ENCODE data around the gene ITPR1.

ITPR1 gene

GRCh38 chr3:4581920-4582611, 88.9 kb downstream of the ITPR1 start:
- H3K4me3 ChIP-seq (ENCODE audit: low read depth, low read length): no peak overlapping the region
- DNase-seq (ENCODE audit: low read depth, low spot score): no peak
- in situ Hi-C loops (cut with HindIII; ENCODE audit: low sequenced_read_pairs): no loop called here
- TF ChIP-seq CTCF (IDR thresholded peaks at IDR 0.05; ENCODE audit: low read depth, low read length): no peak

GRCh38 chr3:4582624-4583023, 89.5 kb downstream of the ITPR1 start:
- in situ Hi-C loops (cut with HindIII; ENCODE audit: low sequenced_read_pairs): no loop called here
- H3K4me3 ChIP-seq (ENCODE audit: low read depth, low read length): no peak overlapping the region
- peak; percentile 19 for DNase-seq (ENCODE audit: low read depth, low spot score)
- no peak for TF ChIP-seq CTCF (IDR thresholded peaks at IDR 0.05; ENCODE audit: low read depth, low read length)

- no peak for TF ChIP-seq CTCF (IDR thresholded peaks at IDR 0.05; ENCODE audit: low read depth, low read length)
- H3K4me3 ChIP-seq (ENCODE audit: low read depth, low read length): no peak overlapping the region
- in situ Hi-C loops (cut with HindIII; ENCODE audit: low sequenced_read_pairs): no loop called here
- DNase-seq (ENCODE audit: low read depth, low spot score): no peak
Measured at GRCh38 chr3:4583416-4583815, 90.3 kb downstream of the ITPR1 start.

GRCh38 chr3:4584456-4585249, 91.5 kb downstream of the ITPR1 start:
- TF ChIP-seq CTCF (IDR thresholded peaks at IDR 0.05; ENCODE audit: low read depth, low read length): no peak
- in situ Hi-C loops (cut with HindIII; ENCODE audit: low sequenced_read_pairs): no loop called here
- peak; percentile 23 for DNase-seq (ENCODE audit: low read depth, low spot score)
- H3K4me3 ChIP-seq (ENCODE audit: low read depth, low read length): peak overlapping the region; percentile 3

GRCh38 chr3:4586381-4586780, 93.2 kb downstream of the ITPR1 start:
- no peak for TF ChIP-seq CTCF (IDR thresholded peaks at IDR 0.05; ENCODE audit: low read depth, low read length)
- H3K4me3 ChIP-seq (ENCODE audit: low read depth, low read length): no peak overlapping the region
- DNase-seq (ENCODE audit: low read depth, low spot score): no peak
- in situ Hi-C loops (cut with HindIII; ENCODE audit: low sequenced_read_pairs): no loop called here

GRCh38 chr3:4587061-4587837, 94.1 kb downstream of the ITPR1 start:
- in situ Hi-C loops (cut with HindIII; ENCODE audit: low sequenced_read_pairs): no loop called here
- no peak for DNase-seq (ENCODE audit: low read depth, low spot score)
- TF ChIP-seq CTCF (IDR thresholded peaks at IDR 0.05; ENCODE audit: low read depth, low read length): no peak
- no peak overlapping the region for H3K4me3 ChIP-seq (ENCODE audit: low read depth, low read length)
